H9 (cell line): ENCODE results near the gene RSL1D1. TPM values are rescaled to one million over a fixed set of nuclear protein-coding genes. Genes with fewer than 3 reads are reported as not detected.
A peak's percentile ranks its signal among the peaks of the same experiment; 100 is the strongest.

Experiments
- DNase-seq: peaks from one replicate; pipeline ENCODE4 v3.0.0-alpha.2; 2017
- H2AFZ ChIP-seq: one replicate; pipeline ENCODE4 v1.6.1; 2013; ENCODE audit warnings: mild to moderate bottlenecking, low read length, control low read depth, moderate library complexity
- H2AK5ac ChIP-seq: 2 replicates; pipeline ENCODE4 v1.6.1; 2013; ENCODE audit warnings: low read length, control low read depth, mixed read lengths; ENCODE audit not compliant: insufficient read length
- H2BK120ac ChIP-seq: one replicate; pipeline ENCODE4 v1.6.1; 2013; ENCODE audit warnings: low read depth, mild to moderate bottlenecking, low read length, control low read depth, inconsistent platforms; ENCODE audit not compliant: poor library complexity, severe bottlenecking
- H2BK12ac ChIP-seq: 2 replicates; pipeline ENCODE4 v1.6.1; 2013; ENCODE audit warnings: low read length, control low read depth, mixed read lengths, low read depth; ENCODE audit not compliant: insufficient read length
- H2BK15ac ChIP-seq: 2 replicates; pipeline ENCODE4 v1.6.1; 2013; ENCODE audit warnings: low read depth, low read length, control low read depth
- H2BK20ac ChIP-seq: one replicate; pipeline ENCODE4 v1.6.1; 2013; ENCODE audit warnings: low read depth, mild to moderate bottlenecking, low read length, control low read depth, inconsistent platforms; ENCODE audit not compliant: poor library complexity, severe bottlenecking
- H2BK5ac ChIP-seq: 2 replicates; pipeline ENCODE4 v1.6.1; 2013; ENCODE audit warnings: low read length, control low read depth, mixed read lengths; ENCODE audit not compliant: insufficient read length
- H3K14ac ChIP-seq: 2 replicates; pipeline ENCODE4 v1.6.1; 2013; ENCODE audit warnings: low read length, control low read depth; ENCODE audit not compliant: insufficient read depth
- H3K18ac ChIP-seq: 2 replicates; pipeline ENCODE4 v1.6.1; 2013; ENCODE audit warnings: low read depth, mild to moderate bottlenecking, mixed read lengths, low read length, control low read depth; ENCODE audit not compliant: insufficient read length
- H3K23ac ChIP-seq: 2 replicates; pipeline ENCODE4 v1.6.1; 2013; ENCODE audit warnings: low read length, control low read depth, mixed read lengths, low read depth; ENCODE audit not compliant: insufficient read length
- H3K23me2 ChIP-seq: 2 replicates; pipeline ENCODE4 v1.6.1; 2013; ENCODE audit warnings: low read depth, mild to moderate bottlenecking, mixed read lengths, low read length, control low read depth; ENCODE audit not compliant: insufficient read length, poor library complexity, severe bottlenecking
- H3K27ac ChIP-seq: 2 replicates; pipeline ENCODE4 v1.5.1; 2013; ENCODE audit warnings: low read length, control low read depth, mixed read lengths, low read depth; ENCODE audit not compliant: insufficient read length
- H3K27me3 ChIP-seq: 2 replicates; pipeline ENCODE4 v1.6.1; 2013; ENCODE audit warnings: low read length, control low read depth, inconsistent platforms; ENCODE audit not compliant: insufficient read depth
- H3K4ac ChIP-seq: 2 replicates; pipeline ENCODE4 v1.6.1; 2013; ENCODE audit warnings: low read depth, mild to moderate bottlenecking, control low read depth, inconsistent platforms, low read length, moderate library complexity
- H3K4me1 ChIP-seq: 2 replicates; pipeline ENCODE4 v1.6.1; 2013; ENCODE audit warnings: low read length, control low read depth, inconsistent platforms; ENCODE audit not compliant: insufficient read depth
- H3K4me2 ChIP-seq: 2 replicates; pipeline ENCODE4 v1.6.1; 2013; ENCODE audit warnings: low read length, control low read depth, mixed read lengths; ENCODE audit not compliant: insufficient read length, insufficient read depth
- H3K56ac ChIP-seq: 2 replicates; pipeline ENCODE4 v1.6.1; 2013; ENCODE audit warnings: low read depth, mild to moderate bottlenecking, mixed read lengths, low read length, control low read depth; ENCODE audit not compliant: insufficient read length
- H3K79me1 ChIP-seq: 2 replicates; pipeline ENCODE4 v1.6.1; 2013; ENCODE audit warnings: low read depth, mild to moderate bottlenecking, moderate library complexity, low read length, control low read depth, inconsistent platforms; ENCODE audit not compliant: insufficient read depth, poor library complexity, severe bottlenecking
- H3K79me2 ChIP-seq: 2 replicates; pipeline ENCODE4 v1.6.1; 2013; ENCODE audit warnings: low read length, control low read depth, inconsistent platforms; ENCODE audit not compliant: insufficient read depth
- H3K9ac ChIP-seq: 2 replicates; pipeline ENCODE4 v1.6.1; 2013; ENCODE audit warnings: low read length, control low read depth, mixed read lengths; ENCODE audit not compliant: insufficient read length; ENCODE audit errors: extremely low read depth
- H3K9me3 ChIP-seq: one replicate; pipeline ENCODE4 v1.6.1; 2013; ENCODE audit warnings: low read depth, low read length, inconsistent platforms; ENCODE audit not compliant: control insufficient read depth
- H3T11ph ChIP-seq: one replicate; pipeline ENCODE4 v1.6.1; 2013; ENCODE audit warnings: mild to moderate bottlenecking, low read length, control low read depth, inconsistent platforms
- H4K20me1 ChIP-seq: one replicate; pipeline ENCODE4 v1.6.1; 2013; ENCODE audit not compliant: control insufficient read depth, insufficient read length, insufficient read depth
- H4K5ac ChIP-seq: 2 replicates; pipeline ENCODE4 v1.6.1; 2013; ENCODE audit warnings: low read depth, mild to moderate bottlenecking, mixed read lengths, low read length, control low read depth; ENCODE audit not compliant: insufficient read length
- H4K8ac ChIP-seq: replicated peaks from 2 replicates; pipeline ENCODE4 v1.6.1; 2013; ENCODE audit warnings: low read length, control low read depth, mixed read lengths, low read depth; ENCODE audit not compliant: insufficient read length
- H4K91ac ChIP-seq: 2 replicates; pipeline ENCODE4 v1.6.1; 2013; ENCODE audit warnings: low read depth, mild to moderate bottlenecking, moderate library complexity, mixed read lengths, low read length, control low read depth; ENCODE audit not compliant: insufficient read length
- H3K27ac Mint-ChIP-seq, 3 experiments: 2 replicates in 2 of 3; 3 replicates in 1 of 3; pipeline ENCODE4 v1.8.0; 2020 to 2021; ENCODE audit warnings: mixed read lengths in 3 of 3, mild to moderate bottlenecking in 1 of 3, moderate library complexity in 1 of 3
- H3K27me3 Mint-ChIP-seq: 2 replicates; pipeline ENCODE4 v1.8.0; 2021; ENCODE audit warnings: low read depth, mild to moderate bottlenecking, moderate library complexity, mixed read lengths
- H3K36me3 Mint-ChIP-seq, 3 experiments: 2 replicates in 2 of 3; 3 replicates in 1 of 3; pipeline ENCODE4 v1.8.0; 2020 to 2021; ENCODE audit warnings: low read depth in 3 of 3, mixed read lengths in 3 of 3; ENCODE audit not compliant: insufficient read depth in 1 of 3
- H3K4me1 Mint-ChIP-seq, 2 experiments: 2 replicates each; pipeline ENCODE4 v1.8.0; 2020; ENCODE audit warnings: mixed read lengths in 2 of 2
- H3K4me3 Mint-ChIP-seq, 2 experiments: 2 replicates in 1 of 2; 3 replicates in 1 of 2; pipeline ENCODE4 v1.8.0; 2020 to 2021; ENCODE audit warnings: mild to moderate bottlenecking in 2 of 2, mixed read lengths in 2 of 2, moderate library complexity in 1 of 2
- H3K9me3 Mint-ChIP-seq, 2 experiments: 2 replicates in 1 of 2; 3 replicates in 1 of 2; pipeline ENCODE4 v1.8.0; 2020; ENCODE audit warnings: mild to moderate bottlenecking in 2 of 2, mixed read lengths in 2 of 2, moderate library complexity in 1 of 2
- CTCF ChIP-seq: fragments of 200-600 bp; sonication (generic); conservative IDR thresholded peaks from 3 replicates; pipeline ENCODE4 v1.8.0; 2021; ENCODE audit warnings: antibody characterized with exemption, mild to moderate bottlenecking
- WGBS: extraction: QIAGEN DNeasy Blood & Tissue Kit; methylation state at CpG from one replicate; pipeline ENCODE4 v1.1.7; 2013; ENCODE audit warnings: missing lambda C conversion rate, low lambda C conversion rate, mixed read lengths; ENCODE audit not compliant: insufficient read length; ENCODE audit errors: extremely low coverage; 5-methylcytosine and 5-hydroxymethylcytosine counted together
- long read RNA-seq: library from polyadenylated mRNA; unstranded; transcript quantifications from one replicate; pipeline ENCODE4 v2.0.0, GENCODE V29; 2020
- total RNA-seq: library from RNA; stranded (reverse); gene quantifications from 2 replicates; pipeline ENCODE4 v1.2.1, GENCODE V29; 2021

The RSL1D1 gene
- total RNA-seq: 334 and 343 TPM in 2 replicates
- long read RNA-seq, full-length matches to known transcripts: 296 of 693 reads
- long read RNA-seq, partial matches to known transcripts: 352 of 693 reads
- long read RNA-seq, other reads (novel, unspliced or antisense): 45 of 693 reads

- Histone ChIP-seq H3K27ac (no peak within 1 kb of the TSS), H3K4me2 (peak within 1 kb of the TSS; percentile 97), H4K91ac (no peak within 1 kb of the TSS), H3K9ac (peak within 1 kb of the TSS; percentile 98), H2BK20ac (no peak within 1 kb of the TSS), H3K4me1 (no peaks in the 10 kb centered on the region), H3K4ac (peak within 1 kb of the TSS; percentile 80), H3T11ph (no peak within 1 kb of the TSS), H4K5ac (peak within 1 kb of the TSS; percentile 79), H2AFZ (no peak within 1 kb of the TSS), H3K14ac (peak within 1 kb of the TSS; percentile 97), H3K56ac (peak within 1 kb of the TSS; percentile 30), H2AK5ac (no peak within 1 kb of the TSS), H3K18ac (peak within 1 kb of the TSS; percentile 96), H2BK120ac (no peak within 1 kb of the TSS), H2BK5ac (no peak within 1 kb of the TSS), H3K79me1 (peaks cover 10% of the 10 kb centered on the region), H4K8ac (no peak within 1 kb of the TSS), H2BK12ac (no peak within 1 kb of the TSS), H3K27me3 (no peaks in the 10 kb centered on the region), H4K20me1 (no peaks in the 10 kb centered on the region), H3K23me2 (peaks cover 7% of the 10 kb centered on the region), H2BK15ac (no peak within 1 kb of the TSS), H3K23ac (no peak within 1 kb of the TSS), H3K79me2 (peaks cover 21% of the 10 kb centered on the region; the same call in 1 of the 2 replicates), H3K9me3 (no peaks in the 10 kb centered on the region)
- no CpG with 5 or more reads among the region's 57 CpGs for WGBS
- peak; percentile 93 for DNase-seq
- no peak for TF ChIP-seq CTCF
- no peaks in the 10 kb centered on the region for H3K27me3 Mint-ChIP-seq
- H3K4me1 Mint-ChIP-seq: peaks cover 6 to 10% of the 10 kb centered on the region in 2 experiments
- peak within 1 kb of the TSS; percentile 97 to 98 (median 97) for H3K27ac Mint-ChIP-seq
- H3K9me3 Mint-ChIP-seq: peaks cover 0 to 2% of the 10 kb centered on the region in 2 experiments; a peak in 1 of 5 replicates
- H3K4me3 Mint-ChIP-seq: peak within 1 kb of the TSS; percentile 95 to 98
- peaks cover 29 to 43% (median 38%) of the 10 kb centered on the region in 3 experiments for H3K36me3 Mint-ChIP-seq
Observed at GRCh38 chr16:11851294-11852091, at the start of gene RSL1D1. Gene RSL1D1, minus strand, starts transcription at chr16:11851542. Its CDS starts 30 bp downstream, at chr16:11851512.
